Loucy (cell line): ENCODE measurements around the gene PAWR.

Experiments used
- H2AFZ ChIP-seq: fragments of 200-600 bp; sonication (generic); 2 replicates; pipeline ENCODE4 v1.6.0; 2016; ENCODE audit warnings: antibody characterized with exemption, mild to moderate bottlenecking, low read length, moderate library complexity
- H3F3A ChIP-seq: fragments of 200-600 bp; 2 replicates; pipeline ENCODE4 v1.6.0; 2016; ENCODE audit warnings: antibody characterized with exemption, low read depth, mild to moderate bottlenecking
- H3K27me3 ChIP-seq: fragments of 200-600 bp; sonication (generic); 2 replicates; pipeline ENCODE4 v1.6.1; 2014; ENCODE audit warnings: low read length, mild to moderate bottlenecking; ENCODE audit not compliant: insufficient read depth, poor library complexity, severe bottlenecking
- H3K36me3 ChIP-seq: fragments of 200-600 bp; sonication (generic); 2 replicates; pipeline ENCODE4 v1.6.1; 2016; ENCODE audit warnings: low read length; ENCODE audit not compliant: insufficient read depth
- H3K4me1 ChIP-seq: fragments of 200-600 bp; sonication (generic); 2 replicates; pipeline ENCODE4 v1.5.1; 2014; ENCODE audit warnings: low read length, mild to moderate bottlenecking; ENCODE audit not compliant: insufficient read depth, poor library complexity, severe bottlenecking
- H3K4me2 ChIP-seq: fragments of 200-600 bp; sonication (generic); 2 replicates; pipeline ENCODE4 v1.6.0; 2014; ENCODE audit warnings: antibody characterized with exemption, low read length, low read depth, mild to moderate bottlenecking; ENCODE audit not compliant: poor library complexity, severe bottlenecking
- H3K4me3 ChIP-seq: fragments of 200-600 bp; sonication (generic); 2 replicates; pipeline ENCODE4 v1.5.1; 2014; ENCODE audit warnings: low read length, mild to moderate bottlenecking, mixed read lengths; ENCODE audit not compliant: poor library complexity, severe bottlenecking
- H3K79me2 ChIP-seq: fragments of 200-600 bp; sonication (generic); 2 replicates; pipeline ENCODE4 v1.6.1; 2014; ENCODE audit warnings: low read length; ENCODE audit not compliant: insufficient read depth
- H3K9ac ChIP-seq: fragments of 200-600 bp; sonication (generic); 2 replicates; pipeline ENCODE4 v1.6.0; 2014; ENCODE audit warnings: mild to moderate bottlenecking, low read depth, low read length, moderate library complexity; ENCODE audit not compliant: poor library complexity, severe bottlenecking
- H3K9me2 ChIP-seq: fragments of 200-600 bp; sonication (generic); replicated peaks from 2 replicates; pipeline ENCODE4 v1.6.1; 2016; ENCODE audit warnings: low read depth, low read length, mixed read lengths
- H3K9me3 ChIP-seq: fragments of 200-600 bp; sonication (generic); 2 replicates; pipeline ENCODE4 v1.6.1; 2014; ENCODE audit warnings: mild to moderate bottlenecking, antibody characterized with exemption, low read length, low read depth; ENCODE audit not compliant: insufficient read depth
- H4K20me1 ChIP-seq: fragments of 200-600 bp; sonication (generic); 2 replicates; pipeline ENCODE4 v1.6.0; 2014; ENCODE audit warnings: antibody characterized with exemption, low read length, mild to moderate bottlenecking; ENCODE audit not compliant: insufficient read depth, poor library complexity, severe bottlenecking
- EZH2phosphoT487 ChIP-seq: fragments of 200-600 bp; IDR thresholded peaks from 2 replicates; pipeline ENCODE4 v1.6.1; 2018; ENCODE audit warnings: antibody characterized with exemption, mild to moderate bottlenecking, moderate library complexity, borderline replicate concordance
- TF ChIP-seq, protein P1 (sequence below): fragments of 200-600 bp; sonication (generic); conservative IDR thresholded peaks from 2 replicates; pipeline ENCODE4 v1.5.1; 2014; ENCODE audit warnings: mild to moderate bottlenecking, antibody characterized with exemption, low read length

PAWR gene

DNA sequence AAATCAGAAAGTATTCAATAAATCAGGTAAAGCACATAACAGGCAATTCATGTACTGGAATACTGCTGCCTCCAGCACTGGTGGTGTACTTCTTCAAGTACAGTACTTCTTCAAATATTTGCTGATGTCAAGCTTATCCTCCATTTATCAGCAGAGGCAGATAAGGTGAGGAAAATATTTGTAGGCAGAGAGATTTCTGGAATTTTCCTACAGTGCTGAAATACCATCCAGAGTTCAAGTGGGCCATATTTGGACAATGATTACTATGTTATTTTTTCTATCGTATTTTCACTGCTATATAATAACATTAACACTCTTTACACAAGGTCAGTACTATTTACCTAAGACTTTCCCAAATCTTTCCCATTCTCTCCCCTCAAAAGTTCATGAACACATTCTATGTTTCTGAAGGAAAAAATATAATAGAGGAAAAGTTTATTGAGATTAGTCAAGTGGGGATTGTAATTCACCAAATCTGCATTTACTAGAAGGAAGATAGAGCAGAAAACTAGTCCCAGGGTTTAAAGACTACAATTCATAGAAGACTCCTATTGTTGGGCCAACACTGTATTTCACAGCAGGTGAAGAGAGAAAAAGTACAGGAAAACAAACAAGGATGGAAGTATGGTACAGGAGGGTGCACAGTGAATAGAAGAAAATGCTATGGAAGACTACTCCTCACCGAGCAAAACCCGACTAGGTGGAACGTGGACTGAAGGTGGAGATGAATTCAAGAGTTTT, 141.1 kb downstream of the PAWR start:
- Histone ChIP-seq H2AFZ (no peak overlapping the region), H4K20me1 (no peaks in the 10 kb centered on the region), H3K9me3 (no peaks in the 10 kb centered on the region), H3K4me2 (no peak overlapping the region), H3K9me2 (no peaks in the 10 kb centered on the region), H3K79me2 (no peaks in the 10 kb centered on the region), H3K27me3 (no peaks in the 10 kb centered on the region), H3F3A (no peaks in the 10 kb centered on the region), H3K4me1 (no peaks in the 10 kb centered on the region), H3K9ac (no peak overlapping the region), H3K36me3 (no peaks in the 10 kb centered on the region), H3K4me3 (no peak overlapping the region)
- TF ChIP-seq EZH2phosphoT487, result no peak
- TF ChIP-seq, protein P1, sequence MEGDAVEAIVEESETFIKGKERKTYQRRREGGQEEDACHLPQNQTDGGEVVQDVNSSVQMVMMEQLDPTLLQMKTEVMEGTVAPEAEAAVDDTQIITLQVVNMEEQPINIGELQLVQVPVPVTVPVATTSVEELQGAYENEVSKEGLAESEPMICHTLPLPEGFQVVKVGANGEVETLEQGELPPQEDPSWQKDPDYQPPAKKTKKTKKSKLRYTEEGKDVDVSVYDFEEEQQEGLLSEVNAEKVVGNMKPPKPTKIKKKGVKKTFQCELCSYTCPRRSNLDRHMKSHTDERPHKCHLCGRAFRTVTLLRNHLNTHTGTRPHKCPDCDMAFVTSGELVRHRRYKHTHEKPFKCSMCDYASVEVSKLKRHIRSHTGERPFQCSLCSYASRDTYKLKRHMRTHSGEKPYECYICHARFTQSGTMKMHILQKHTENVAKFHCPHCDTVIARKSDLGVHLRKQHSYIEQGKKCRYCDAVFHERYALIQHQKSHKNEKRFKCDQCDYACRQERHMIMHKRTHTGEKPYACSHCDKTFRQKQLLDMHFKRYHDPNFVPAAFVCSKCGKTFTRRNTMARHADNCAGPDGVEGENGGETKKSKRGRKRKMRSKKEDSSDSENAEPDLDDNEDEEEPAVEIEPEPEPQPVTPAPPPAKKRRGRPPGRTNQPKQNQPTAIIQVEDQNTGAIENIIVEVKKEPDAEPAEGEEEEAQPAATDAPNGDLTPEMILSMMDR, result no peak

DNA sequence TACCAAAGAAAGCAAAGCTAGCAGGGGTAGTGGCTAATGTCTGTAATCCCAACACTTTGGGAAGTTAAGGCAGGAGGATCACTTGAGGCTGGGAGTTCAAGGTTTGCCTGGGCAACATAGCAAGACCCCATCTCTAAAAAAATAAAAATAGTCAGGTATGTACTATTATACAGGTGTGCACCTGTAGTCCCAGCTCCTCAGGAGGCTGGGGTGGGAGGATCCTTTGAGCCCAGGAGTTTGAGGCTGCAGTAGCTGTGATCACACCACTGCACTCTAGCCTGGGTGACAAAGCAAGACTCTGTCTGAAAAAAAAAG, 142.2 kb downstream of the PAWR start:
- H3K4me2 ChIP-seq, result no peak overlapping the region
- H2AFZ ChIP-seq, result no peak overlapping the region
- H3K9ac ChIP-seq, result no peak overlapping the region
- H3K36me3 ChIP-seq, result no peaks in the 10 kb centered on the region
- no peaks in the 10 kb centered on the region for H3K27me3 ChIP-seq
- no peaks in the 10 kb centered on the region for H4K20me1 ChIP-seq
- no peaks in the 10 kb centered on the region for H3K9me2 ChIP-seq
- no peaks in the 10 kb centered on the region for H3F3A ChIP-seq
- no peaks in the 10 kb centered on the region for H3K79me2 ChIP-seq
- no peak overlapping the region for H3K4me3 ChIP-seq
- H3K4me1 ChIP-seq, result no peaks in the 10 kb centered on the region
- TF ChIP-seq, protein P1, result no peak
- no peak for TF ChIP-seq EZH2phosphoT487
- no peaks in the 10 kb centered on the region for H3K9me3 ChIP-seq

DNA sequence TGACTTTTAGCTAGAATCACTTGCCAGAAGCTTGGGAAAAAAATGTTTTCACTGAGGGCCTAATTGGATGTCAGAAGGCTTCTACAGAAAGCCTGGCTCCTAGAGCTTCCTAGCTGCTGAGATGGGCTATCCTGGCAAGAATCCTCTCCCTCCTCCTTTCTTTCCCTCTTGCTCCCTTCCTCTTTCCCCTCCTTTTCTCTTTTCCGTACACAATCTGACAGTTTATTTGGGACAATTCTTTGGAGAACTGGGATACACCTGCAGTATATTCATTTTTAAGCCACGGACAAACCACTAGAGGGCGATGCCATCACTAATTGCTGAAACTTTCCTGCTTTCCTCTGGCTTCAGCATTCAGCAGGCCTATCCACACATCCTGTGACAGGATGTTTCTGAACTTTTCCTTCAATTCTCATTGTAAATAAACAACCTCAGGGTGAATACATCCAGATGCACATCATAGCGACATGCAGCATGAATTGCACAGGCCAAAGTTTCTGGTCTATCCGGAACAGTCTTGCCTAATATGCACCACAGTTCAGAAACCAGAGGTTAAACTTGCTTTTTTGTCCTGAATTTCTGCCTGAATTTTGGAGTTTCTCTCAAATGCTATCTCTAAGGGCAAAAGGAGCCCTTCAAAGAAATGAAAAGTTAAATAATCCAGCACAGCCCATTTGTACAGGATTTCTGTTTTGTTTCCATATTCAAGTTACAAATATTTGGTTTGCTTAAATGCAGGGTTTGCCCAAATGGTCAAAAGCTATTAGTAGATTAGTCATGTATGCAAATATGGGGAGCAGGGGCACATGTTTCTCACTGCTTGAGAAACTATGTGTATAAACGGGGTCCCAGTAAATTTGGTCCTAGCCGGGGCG, 142.8 kb downstream of the PAWR start:
- no peaks in the 10 kb centered on the region for H3F3A ChIP-seq
- no peak overlapping the region for H3K4me3 ChIP-seq
- TF ChIP-seq, protein P1, result peak; percentile 82
- TF ChIP-seq EZH2phosphoT487, result no peak

More for the DNA sequence above, 142.8 kb downstream of the PAWR start:
- Histone ChIP-seq H3K9me3 (no peaks in the 10 kb centered on the region), H3K9me2 (no peaks in the 10 kb centered on the region), H2AFZ (no peak overlapping the region), H3K4me1 (no peaks in the 10 kb centered on the region), H4K20me1 (no peaks in the 10 kb centered on the region), H3K36me3 (no peaks in the 10 kb centered on the region), H3K9ac (no peak overlapping the region), H3K27me3 (no peaks in the 10 kb centered on the region), H3K4me2 (no peak overlapping the region), H3K79me2 (no peaks in the 10 kb centered on the region)
